KMS-11 (cell line): Measurements from ENCODE around the gene PALLD.
"Not testable (repeated sequence)": the region's sequence is repeated elsewhere in the genome, so short reads cannot be mapped to it uniquely, and the experiment has no call there.

Source experiments
- H2AFZ ChIP-seq: fragments of 200-600 bp; sonication (generic); 2 replicates; pipeline ENCODE4 v1.6.1; 2016; ENCODE audit warnings: antibody characterized with exemption, mixed run types, low read depth
- H3K27ac ChIP-seq: fragments of 200-600 bp; sonication (generic); 2 replicates; pipeline ENCODE4 v1.6.1; 2016; ENCODE audit warnings: mild to moderate bottlenecking, mixed run types
- H3K27me3 ChIP-seq: fragments of 200-600 bp; sonication (generic); 2 replicates; pipeline ENCODE4 v1.6.1; 2017; ENCODE audit warnings: mild to moderate bottlenecking, low read depth, mixed run types, moderate library complexity; ENCODE audit not compliant: insufficient read depth
- H3K36me3 ChIP-seq: fragments of 200-600 bp; sonication (generic); 2 replicates; pipeline ENCODE4 v1.6.1; 2017; ENCODE audit warnings: mild to moderate bottlenecking, mixed run types; ENCODE audit not compliant: insufficient read depth
- H3K4me1 ChIP-seq: fragments of 200-600 bp; sonication (generic); 2 replicates; pipeline ENCODE4 v1.6.1; 2016; ENCODE audit warnings: mild to moderate bottlenecking, low read depth, mixed run types; ENCODE audit not compliant: poor library complexity, severe bottlenecking
- H3K4me2 ChIP-seq: fragments of 200-600 bp; sonication (generic); 2 replicates; pipeline ENCODE4 v1.7.0; 2016; ENCODE audit warnings: mild to moderate bottlenecking, mixed run types
- H3K4me3 ChIP-seq: fragments of 200-600 bp; sonication (generic); IDR thresholded peaks from 2 replicates; pipeline ENCODE4 v1.6.1; 2017; ENCODE audit warnings: low read depth, low read length, mixed read lengths; ENCODE audit not compliant: insufficient read depth
- H3K79me2 ChIP-seq: fragments of 200-600 bp; sonication (generic); 2 replicates; pipeline ENCODE4 v1.6.1; 2016; ENCODE audit warnings: low read depth, mixed run types; ENCODE audit not compliant: insufficient read depth
- H3K9ac ChIP-seq: fragments of 200-600 bp; sonication (generic); 2 replicates; pipeline ENCODE4 v1.6.1; 2016; ENCODE audit warnings: mild to moderate bottlenecking, mixed run types
- H4K20me1 ChIP-seq: fragments of 200-600 bp; sonication (generic); 2 replicates; pipeline ENCODE4 v1.6.1; 2016; ENCODE audit warnings: mild to moderate bottlenecking, mixed run types; ENCODE audit not compliant: insufficient read depth
- TF ChIP-seq, protein P1 (sequence below): fragments of 200-600 bp; sonication (generic); conservative IDR thresholded peaks from 2 replicates; pipeline ENCODE4 v1.6.1; 2017; ENCODE audit warnings: low read depth, mild to moderate bottlenecking, antibody characterized with exemption, low read length, moderate library complexity, mixed read lengths

The PALLD gene

DNA sequence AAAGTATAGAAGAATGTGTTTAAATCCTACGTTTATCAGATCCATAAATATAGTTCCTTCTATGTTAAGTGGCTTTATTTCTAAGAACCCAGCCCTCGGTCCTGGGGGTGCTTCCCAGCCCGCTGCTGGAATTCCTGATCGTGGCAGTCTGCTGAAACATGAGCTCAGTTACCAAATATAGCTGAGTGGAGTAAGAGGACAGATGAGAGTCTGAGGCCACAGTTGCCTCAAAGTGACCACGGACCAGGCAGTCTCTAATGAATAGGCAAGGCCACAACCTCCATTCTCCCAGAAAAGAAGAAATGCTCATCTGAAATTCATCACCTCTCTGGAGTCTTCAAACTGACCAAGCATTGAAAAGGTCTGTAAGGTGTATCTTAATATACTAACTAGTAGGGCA, at the start of gene PALLD:
TSS of gene PALLD (plus strand) at position 219 of the 400 bp plus-strand sequence.
- H3K4me2 ChIP-seq = no peak within 1 kb of the TSS
- H2AFZ ChIP-seq = no peak within 1 kb of the TSS
- H4K20me1 ChIP-seq = no peaks in the 10 kb centered on the region
- H3K27me3 ChIP-seq = no peaks in the 10 kb centered on the region
- no peak within 1 kb of the TSS for H3K9ac ChIP-seq
- TF ChIP-seq, protein P1, sequence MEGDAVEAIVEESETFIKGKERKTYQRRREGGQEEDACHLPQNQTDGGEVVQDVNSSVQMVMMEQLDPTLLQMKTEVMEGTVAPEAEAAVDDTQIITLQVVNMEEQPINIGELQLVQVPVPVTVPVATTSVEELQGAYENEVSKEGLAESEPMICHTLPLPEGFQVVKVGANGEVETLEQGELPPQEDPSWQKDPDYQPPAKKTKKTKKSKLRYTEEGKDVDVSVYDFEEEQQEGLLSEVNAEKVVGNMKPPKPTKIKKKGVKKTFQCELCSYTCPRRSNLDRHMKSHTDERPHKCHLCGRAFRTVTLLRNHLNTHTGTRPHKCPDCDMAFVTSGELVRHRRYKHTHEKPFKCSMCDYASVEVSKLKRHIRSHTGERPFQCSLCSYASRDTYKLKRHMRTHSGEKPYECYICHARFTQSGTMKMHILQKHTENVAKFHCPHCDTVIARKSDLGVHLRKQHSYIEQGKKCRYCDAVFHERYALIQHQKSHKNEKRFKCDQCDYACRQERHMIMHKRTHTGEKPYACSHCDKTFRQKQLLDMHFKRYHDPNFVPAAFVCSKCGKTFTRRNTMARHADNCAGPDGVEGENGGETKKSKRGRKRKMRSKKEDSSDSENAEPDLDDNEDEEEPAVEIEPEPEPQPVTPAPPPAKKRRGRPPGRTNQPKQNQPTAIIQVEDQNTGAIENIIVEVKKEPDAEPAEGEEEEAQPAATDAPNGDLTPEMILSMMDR = no peak
- no peaks in the 10 kb centered on the region for H3K36me3 ChIP-seq
- H3K27ac ChIP-seq = no peak within 1 kb of the TSS
- H3K79me2 ChIP-seq = no peaks in the 10 kb centered on the region
- no peaks in the 10 kb centered on the region for H3K4me1 ChIP-seq
- no peak within 1 kb of the TSS for H3K4me3 ChIP-seq

DNA sequence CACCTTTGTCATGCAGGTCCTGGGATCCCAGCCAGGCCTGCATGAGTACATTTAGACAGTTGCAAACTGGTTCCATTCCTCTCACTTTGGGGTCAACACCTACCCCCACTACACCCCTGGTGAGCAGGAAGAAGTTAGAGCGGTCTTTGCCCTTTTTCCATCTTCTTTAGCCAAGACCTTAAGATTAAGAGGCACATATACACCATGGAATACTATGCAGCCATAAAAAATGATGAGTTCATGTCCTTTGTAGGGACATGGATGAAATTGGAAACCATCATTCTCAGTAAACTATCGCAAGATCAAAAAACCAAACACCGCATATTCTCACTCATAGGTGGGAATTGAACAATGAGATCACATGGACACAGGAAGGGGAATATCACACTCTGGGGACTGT, 47.8 kb upstream of the PALLD start:
- H3K36me3 ChIP-seq, H3K4me3 ChIP-seq, H3K27ac ChIP-seq, H3K79me2 ChIP-seq, H3K9ac ChIP-seq, H2AFZ ChIP-seq, H4K20me1 ChIP-seq, H3K4me2 ChIP-seq, H3K27me3 ChIP-seq, H3K4me1 ChIP-seq: not testable (repeated sequence)

DNA sequence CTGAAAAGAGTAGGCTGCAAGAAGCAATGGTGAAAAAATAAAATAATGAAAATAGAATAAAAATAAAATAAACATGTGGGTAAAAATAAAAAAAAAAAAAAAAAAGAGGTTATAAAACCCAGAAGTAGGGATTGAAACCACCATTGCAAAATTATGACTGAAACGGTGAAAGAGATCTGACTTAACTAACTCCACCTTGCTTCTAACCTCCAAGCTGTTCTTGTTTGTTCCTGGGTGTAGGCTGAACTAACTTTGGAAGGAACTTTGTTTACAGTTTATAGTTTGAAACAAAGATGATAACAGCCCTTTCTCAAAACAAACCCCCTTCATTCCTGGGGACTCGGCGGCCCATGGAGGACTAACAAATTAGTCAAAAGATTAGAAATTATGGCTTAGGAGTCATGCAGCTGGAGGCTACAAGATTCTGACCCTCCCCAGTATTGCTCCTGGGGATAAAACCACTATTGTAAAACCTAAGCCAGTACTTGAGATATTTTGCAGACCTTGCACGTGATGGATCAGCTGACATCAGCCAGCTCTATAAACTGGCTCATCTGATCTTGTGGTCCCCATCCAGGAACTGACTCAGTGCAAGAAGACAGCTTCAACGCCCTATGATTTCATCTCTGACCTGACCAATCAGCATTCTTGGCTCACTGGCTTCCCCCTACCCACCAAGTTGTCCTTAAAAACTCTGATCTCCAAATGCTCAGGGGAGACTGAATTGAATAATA, 47.0 kb upstream of the PALLD start:
- H3K9ac ChIP-seq = no peak overlapping the region
- H3K79me2 ChIP-seq = no peaks in the 10 kb centered on the region
- no peak overlapping the region for H2AFZ ChIP-seq
- H3K4me1 ChIP-seq = no peaks in the 10 kb centered on the region
- no peaks in the 10 kb centered on the region for H3K27me3 ChIP-seq
- no peaks in the 10 kb centered on the region for H4K20me1 ChIP-seq
- H3K4me3 ChIP-seq = no peak overlapping the region
- TF ChIP-seq, protein P1 = no peak
- H3K27ac ChIP-seq = no peak overlapping the region
- no peaks in the 10 kb centered on the region for H3K36me3 ChIP-seq
- H3K4me2 ChIP-seq = no peak overlapping the region

DNA sequence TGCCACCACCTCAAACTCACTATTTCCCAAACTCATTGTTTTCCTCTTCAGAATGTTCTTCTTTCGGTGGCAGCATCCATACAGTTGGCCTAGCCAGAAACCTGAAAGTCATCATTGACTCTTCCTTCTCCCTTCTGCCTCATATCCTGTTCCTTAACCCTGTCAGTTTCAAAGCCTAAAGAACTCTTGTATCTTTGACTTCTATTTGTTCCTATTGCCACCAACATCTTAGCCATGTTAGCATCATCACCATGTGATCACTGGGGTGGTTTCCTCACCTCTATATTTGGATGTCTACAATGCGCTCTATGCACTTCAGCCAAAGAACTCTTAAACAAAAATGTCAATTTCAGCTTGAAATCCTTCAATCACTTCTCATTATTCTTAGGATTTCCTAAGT, 45.5 kb upstream of the PALLD start:
- H4K20me1 ChIP-seq = no peaks in the 10 kb centered on the region
- no peak overlapping the region for H3K4me3 ChIP-seq
- no peaks in the 10 kb centered on the region for H3K79me2 ChIP-seq
- TF ChIP-seq, protein P1 = no peak
- no peak overlapping the region for H2AFZ ChIP-seq
- no peaks in the 10 kb centered on the region for H3K4me1 ChIP-seq
- no peaks in the 10 kb centered on the region for H3K36me3 ChIP-seq
- H3K9ac ChIP-seq = no peak overlapping the region
- no peak overlapping the region for H3K27ac ChIP-seq
- no peaks in the 10 kb centered on the region for H3K27me3 ChIP-seq
- no peak overlapping the region for H3K4me2 ChIP-seq

DNA sequence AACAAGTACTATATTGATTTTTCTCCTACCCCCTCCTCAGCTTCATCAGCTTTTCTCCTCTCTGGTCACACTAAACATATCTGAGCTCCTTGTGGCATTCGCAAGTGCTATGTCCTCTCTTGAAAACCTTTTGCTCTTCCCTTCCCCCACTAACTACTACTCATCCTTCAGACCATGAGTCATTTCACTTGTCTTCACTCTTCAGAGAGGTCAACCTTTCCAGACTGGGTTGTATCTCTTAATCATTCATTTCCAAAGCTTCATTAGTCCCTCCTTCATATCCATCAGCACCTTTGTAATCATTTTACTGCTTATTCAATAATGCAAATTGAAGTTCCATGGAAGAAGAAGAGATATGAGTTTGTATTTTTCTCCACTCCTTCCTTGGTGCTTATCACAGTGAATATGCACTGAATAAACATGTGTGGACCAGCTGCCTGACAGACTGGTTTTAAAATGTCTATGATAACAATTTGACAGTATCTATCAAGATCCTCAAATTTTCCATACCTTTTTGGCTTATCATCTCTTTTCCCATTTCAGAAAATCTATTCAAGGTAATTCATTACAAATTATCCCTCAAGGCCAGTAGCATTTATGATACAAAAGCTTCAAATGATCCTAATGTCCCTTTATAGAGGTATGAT, 45.0 kb upstream of the PALLD start:
- H3K4me2 ChIP-seq = no peak overlapping the region

More for the DNA sequence above, 45.0 kb upstream of the PALLD start:
- H3K79me2 ChIP-seq = no peaks in the 10 kb centered on the region
- H3K9ac ChIP-seq = no peak overlapping the region
- TF ChIP-seq, protein P1 = no peak
- no peak overlapping the region for H2AFZ ChIP-seq
- H3K27me3 ChIP-seq = no peaks in the 10 kb centered on the region
- no peaks in the 10 kb centered on the region for H4K20me1 ChIP-seq
- H3K4me3 ChIP-seq = no peak overlapping the region
- no peaks in the 10 kb centered on the region for H3K4me1 ChIP-seq
- no peak overlapping the region for H3K27ac ChIP-seq
- H3K36me3 ChIP-seq = no peaks in the 10 kb centered on the region
